Mucosa of rectum (tissue), 2 donors: Measurements from ENCODE around the gene ATL3.

Source experiments
- H3K27ac ChIP-seq, 2 donors: one replicate each; pipeline ENCODE4 v1.7.0; 2013; ENCODE audit warnings: inconsistent platforms in 2 of 2, low read depth in 2 of 2, low read length in 2 of 2
- H3K27me3 ChIP-seq, 2 donors: one replicate each; pipeline ENCODE4 v1.7.0; 2013; ENCODE audit warnings: low read length in 2 of 2; ENCODE audit not compliant: control insufficient read depth in 2 of 2, insufficient read depth in 2 of 2
- H3K36me3 ChIP-seq, 2 donors: one replicate each; pipeline ENCODE4 v1.7.0; 2013; ENCODE audit warnings: low read length in 2 of 2; ENCODE audit not compliant: control insufficient read depth in 2 of 2, insufficient read depth in 2 of 2
- H3K4me1 ChIP-seq, 2 donors: one replicate each; pipeline ENCODE4 v1.7.0; 2013; ENCODE audit warnings: low read length in 2 of 2, mild to moderate bottlenecking in 1 of 2; ENCODE audit not compliant: control insufficient read depth in 2 of 2, insufficient read depth in 2 of 2
- H3K4me3 ChIP-seq, 2 donors: one replicate each; pipeline ENCODE4 v1.7.0; 2013; ENCODE audit warnings: low read length in 2 of 2
- H3K9ac ChIP-seq, 2 donors: one replicate each; pipeline ENCODE4 v1.7.0; 2013; ENCODE audit warnings: low read length in 2 of 2, low read depth in 1 of 2, mild to moderate bottlenecking in 1 of 2
- H3K9me3 ChIP-seq, 2 donors: one replicate each; pipeline ENCODE4 v1.7.0; 2013; ENCODE audit warnings: low read length in 2 of 2; ENCODE audit not compliant: control insufficient read depth in 2 of 2
- donor health status: healthy.
- donor health status: Normal muscosa, but diverticular disease.

Gene ATL3

DNA sequence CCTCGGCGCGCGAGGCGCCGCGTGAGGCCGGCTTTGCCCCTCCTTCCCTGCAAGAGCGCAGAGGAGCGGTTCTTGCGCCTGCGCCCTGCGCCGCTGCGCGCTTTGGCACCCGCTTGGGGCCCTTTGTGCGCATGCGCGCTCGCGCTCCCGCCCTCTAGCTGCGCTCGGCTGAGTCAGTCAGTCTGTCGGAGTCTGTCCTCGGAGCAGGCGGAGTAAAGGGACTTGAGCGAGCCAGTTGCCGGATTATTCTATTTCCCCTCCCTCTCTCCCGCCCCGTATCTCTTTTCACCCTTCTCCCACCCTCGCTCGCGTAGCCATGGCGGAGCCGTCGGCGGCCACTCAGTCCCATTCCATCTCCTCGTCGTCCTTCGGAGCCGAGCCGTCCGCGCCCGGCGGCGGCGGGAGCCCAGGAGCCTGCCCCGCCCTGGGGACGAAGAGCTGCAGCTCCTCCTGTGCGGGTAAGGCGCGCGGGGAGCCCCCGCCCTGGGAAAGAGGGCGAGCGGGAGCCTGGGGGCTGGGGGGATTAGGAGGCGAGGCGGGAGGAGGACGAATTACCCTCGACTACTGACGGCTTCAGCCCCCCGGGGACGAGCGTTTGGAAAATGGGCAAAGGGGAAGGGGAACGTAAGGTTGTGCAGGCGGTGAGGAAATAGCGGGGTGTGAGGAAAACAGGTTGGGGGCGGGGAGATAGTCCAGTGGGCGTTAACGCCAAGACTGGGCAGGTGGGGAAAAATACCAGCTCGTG, 10.3 kb upstream of the ATL3 start, which contains the start of gene RTN3:
Gene RTN3, plus strand, starts transcription at position 180 of the 745 bp plus-strand sequence. Its CDS starts 137 bp downstream, at position 317.
- Histone ChIP-seq H3K36me3 (no peaks in the 10 kb centered on the region), H3K9ac (peak within 1 kb of the TSS; percentile 87 to 90), H3K9me3 (no peaks in the 10 kb centered on the region), H3K4me3 (peak within 1 kb of the TSS; percentile 81 to 94), H3K4me1 (peaks cover 18 to 19% of the 10 kb centered on the region in 2 donors), H3K27me3 (no peaks in the 10 kb centered on the region), H3K27ac (peak within 1 kb of the TSS; percentile 91 to 97)

DNA sequence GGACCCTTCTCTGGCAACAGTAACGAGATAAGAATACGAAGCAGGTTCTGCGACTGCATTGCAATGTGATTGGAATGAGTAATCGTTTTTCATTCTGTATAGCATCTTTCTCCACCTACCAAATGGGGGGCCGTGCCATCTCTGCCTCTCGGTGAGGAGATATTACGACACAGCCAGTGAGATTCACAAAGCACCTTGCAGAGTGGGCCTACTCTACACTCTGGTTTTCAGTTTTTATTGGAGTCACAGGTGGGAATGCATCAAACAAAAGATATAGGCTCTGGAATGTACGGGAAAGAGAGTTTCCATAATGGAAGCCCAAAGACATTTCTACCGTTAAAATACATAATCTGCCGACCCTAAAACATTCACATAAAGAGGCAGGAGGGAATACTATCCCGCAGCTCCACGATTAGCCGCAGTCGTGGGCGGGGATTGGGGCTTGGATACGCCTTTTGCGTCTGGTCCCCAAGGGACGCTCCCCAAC, 9.7 kb upstream of the ATL3 start:
- Histone ChIP-seq H3K27ac (peak overlapping the region in 1 of 2 donors; percentile 97), H3K9me3 (no peaks in the 10 kb centered on the region), H3K27me3 (no peaks in the 10 kb centered on the region), H3K4me1 (peaks cover 18 to 19% of the 10 kb centered on the region in 2 donors), H3K36me3 (no peaks in the 10 kb centered on the region), H3K4me3 (peak overlapping the region; percentile 81 to 94), H3K9ac (peak overlapping the region; percentile 2 to 87)

DNA sequence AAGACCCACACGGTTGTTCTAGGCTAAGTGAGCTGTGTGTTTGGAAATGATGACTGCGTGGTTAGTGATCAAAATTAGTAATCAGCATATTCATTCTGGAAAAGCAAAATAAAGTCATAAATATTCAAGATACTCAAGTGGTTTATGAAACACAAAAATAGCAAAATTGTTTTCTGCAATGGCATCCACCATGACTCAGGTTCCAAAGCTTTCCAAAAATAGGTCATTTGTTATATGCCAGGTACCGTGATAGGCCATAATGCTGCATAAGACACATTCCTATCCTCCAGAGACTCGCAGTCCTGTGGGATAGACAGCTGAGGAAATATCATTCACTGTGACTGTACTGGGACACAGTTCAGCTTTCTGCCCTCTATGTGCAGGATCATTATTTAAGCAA, 2.4 kb upstream of the ATL3 start:
- H3K36me3 ChIP-seq: no peaks in the 10 kb centered on the region
- no peak overlapping the region for H3K4me3 ChIP-seq
- H3K9me3 ChIP-seq: no peaks in the 10 kb centered on the region
- no peaks in the 10 kb centered on the region for H3K27me3 ChIP-seq
- peaks cover 5 to 12% of the 10 kb centered on the region in 2 donors for H3K4me1 ChIP-seq
- H3K9ac ChIP-seq: no peak overlapping the region
- H3K27ac ChIP-seq: no peak overlapping the region

DNA sequence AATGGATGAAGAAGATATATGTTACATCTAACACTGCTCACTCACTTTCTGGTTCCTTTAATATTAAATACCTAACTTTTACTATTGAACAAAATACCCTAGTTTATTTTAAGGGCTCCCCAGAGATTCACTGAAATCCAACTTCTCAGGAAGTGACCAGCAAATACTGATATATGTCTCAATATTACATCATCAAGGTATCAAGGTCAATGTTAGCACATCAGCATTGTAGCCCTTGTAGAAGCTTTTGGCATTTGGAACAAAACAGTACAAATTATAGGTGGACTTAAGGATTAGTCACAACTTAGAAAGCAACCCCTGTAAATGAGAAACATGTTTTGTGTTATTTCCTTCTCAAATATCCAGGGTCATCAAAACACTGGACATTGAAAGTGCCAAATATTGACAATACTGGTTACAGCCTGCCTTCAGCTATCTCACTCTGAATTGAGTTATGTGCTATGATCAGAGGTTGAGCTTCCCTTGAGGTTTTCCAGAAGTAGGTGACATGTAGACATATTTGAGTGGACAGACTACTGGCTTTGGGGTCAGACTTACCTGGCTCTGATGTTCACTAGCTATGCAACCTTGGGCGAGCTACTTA, 1.9 kb upstream of the ATL3 start:
- Histone ChIP-seq H3K27ac (no peak overlapping the region), H3K4me3 (no peak overlapping the region), H3K27me3 (no peaks in the 10 kb centered on the region), H3K4me1 (peaks cover 5 to 13% of the 10 kb centered on the region in 2 donors), H3K9me3 (no peaks in the 10 kb centered on the region), H3K9ac (no peak overlapping the region), H3K36me3 (no peaks in the 10 kb centered on the region)

DNA sequence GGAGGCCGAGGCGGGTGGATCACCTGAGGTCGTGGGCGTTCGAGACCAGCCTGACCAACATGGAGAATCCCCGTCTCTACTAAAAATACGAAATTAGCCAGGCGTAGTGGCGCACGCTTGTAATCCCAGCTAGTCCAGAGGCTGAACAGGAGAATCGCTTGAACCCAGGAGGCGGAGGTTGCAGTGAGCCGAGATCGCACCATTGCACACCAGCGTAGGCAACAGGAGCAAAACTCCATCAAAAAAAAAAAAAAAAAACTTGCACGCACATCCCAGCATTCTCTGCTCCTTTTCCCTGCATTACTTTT, 934 bp upstream of the ATL3 start:
- no peak overlapping the region for H3K4me3 ChIP-seq
- H3K27me3 ChIP-seq: no peaks in the 10 kb centered on the region
- peak overlapping the region; percentile 93 to 94 for H3K27ac ChIP-seq
- peak overlapping the region; percentile 35 to 91 for H3K9ac ChIP-seq
- no peaks in the 10 kb centered on the region for H3K9me3 ChIP-seq
- peaks cover 5 to 17% of the 10 kb centered on the region in 2 donors for H3K4me1 ChIP-seq
- H3K36me3 ChIP-seq: no peaks in the 10 kb centered on the region

DNA sequence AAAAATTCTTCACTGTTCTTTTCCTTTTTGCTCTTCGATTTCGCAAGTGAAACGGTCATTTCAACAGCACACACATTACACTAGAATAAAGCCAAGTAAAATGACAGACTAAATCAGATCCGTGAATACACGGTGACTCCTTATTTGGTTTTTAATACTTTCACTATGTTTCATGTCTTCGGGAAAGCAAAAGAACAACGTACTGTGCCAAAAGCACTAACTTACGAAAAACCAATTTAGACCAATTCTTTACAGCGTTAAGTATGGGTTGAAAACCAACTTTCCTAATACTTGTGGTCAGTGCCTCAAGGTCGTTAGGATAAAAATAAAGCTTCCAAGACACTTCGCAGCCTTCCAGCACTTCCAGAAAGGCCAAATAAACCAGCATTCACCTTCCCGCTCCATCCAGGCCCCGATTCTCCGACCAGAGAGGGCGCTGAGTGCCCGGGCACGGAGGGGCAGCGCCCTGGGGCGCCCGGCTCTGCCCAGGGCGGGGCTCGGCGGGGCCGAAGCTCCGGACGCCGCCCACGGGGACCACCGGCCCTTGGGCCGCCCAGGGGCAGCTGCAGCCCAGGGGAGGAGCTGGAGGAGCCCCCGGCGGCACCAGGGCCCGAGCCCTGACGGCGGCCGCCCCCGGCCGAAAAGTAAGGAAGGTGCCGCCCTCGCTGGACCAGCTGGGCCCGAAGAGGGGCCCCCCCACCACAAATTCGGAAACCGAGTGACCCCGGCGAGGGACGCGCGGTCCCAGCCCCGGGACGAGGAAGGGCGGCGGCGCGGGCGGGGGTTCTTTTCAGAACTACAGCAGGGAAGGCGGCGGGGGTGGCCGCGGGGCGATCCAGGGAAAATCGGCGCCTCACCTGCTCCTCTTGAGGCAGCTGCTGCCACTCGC, 499 bp downstream of the ATL3 start:
- no peaks in the 10 kb centered on the region for H3K9me3 ChIP-seq
- H3K27ac ChIP-seq: peak overlapping the region; percentile 93 to 94
- H3K27me3 ChIP-seq: no peaks in the 10 kb centered on the region
- H3K36me3 ChIP-seq: peaks cover 0 to 2% of the 10 kb centered on the region in 2 donors
- H3K9ac ChIP-seq: peak overlapping the region; percentile 77 to 91
- H3K4me3 ChIP-seq: peak overlapping the region; percentile 76 to 85
- H3K4me1 ChIP-seq: peaks cover 5 to 17% of the 10 kb centered on the region in 2 donors

DNA sequence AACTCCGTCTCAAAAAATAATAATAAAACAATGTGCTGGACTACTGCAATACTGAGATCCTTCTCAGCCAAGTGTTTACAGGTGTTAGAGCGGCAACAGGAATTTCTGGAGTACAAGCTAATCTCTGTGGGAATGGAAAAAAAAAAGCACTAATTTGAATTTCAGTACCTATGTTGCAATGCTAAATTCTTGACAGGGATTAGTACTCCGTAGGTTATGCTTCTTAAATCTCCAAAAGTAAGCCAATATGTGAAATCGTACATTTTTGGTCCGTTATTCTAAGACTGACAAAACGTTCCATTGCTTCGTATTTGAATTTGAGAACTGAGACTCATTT, 1.1 kb downstream of the ATL3 start:
- Histone ChIP-seq H3K27ac (peak overlapping the region; percentile 93 to 94), H3K4me3 (peak overlapping the region; percentile 76 to 85), H3K9me3 (no peaks in the 10 kb centered on the region), H3K9ac (peak overlapping the region; percentile 77 to 91), H3K4me1 (peaks cover 5 to 17% of the 10 kb centered on the region in 2 donors), H3K27me3 (no peaks in the 10 kb centered on the region), H3K36me3 (peaks cover 0 to 3% of the 10 kb centered on the region in 2 donors)

DNA sequence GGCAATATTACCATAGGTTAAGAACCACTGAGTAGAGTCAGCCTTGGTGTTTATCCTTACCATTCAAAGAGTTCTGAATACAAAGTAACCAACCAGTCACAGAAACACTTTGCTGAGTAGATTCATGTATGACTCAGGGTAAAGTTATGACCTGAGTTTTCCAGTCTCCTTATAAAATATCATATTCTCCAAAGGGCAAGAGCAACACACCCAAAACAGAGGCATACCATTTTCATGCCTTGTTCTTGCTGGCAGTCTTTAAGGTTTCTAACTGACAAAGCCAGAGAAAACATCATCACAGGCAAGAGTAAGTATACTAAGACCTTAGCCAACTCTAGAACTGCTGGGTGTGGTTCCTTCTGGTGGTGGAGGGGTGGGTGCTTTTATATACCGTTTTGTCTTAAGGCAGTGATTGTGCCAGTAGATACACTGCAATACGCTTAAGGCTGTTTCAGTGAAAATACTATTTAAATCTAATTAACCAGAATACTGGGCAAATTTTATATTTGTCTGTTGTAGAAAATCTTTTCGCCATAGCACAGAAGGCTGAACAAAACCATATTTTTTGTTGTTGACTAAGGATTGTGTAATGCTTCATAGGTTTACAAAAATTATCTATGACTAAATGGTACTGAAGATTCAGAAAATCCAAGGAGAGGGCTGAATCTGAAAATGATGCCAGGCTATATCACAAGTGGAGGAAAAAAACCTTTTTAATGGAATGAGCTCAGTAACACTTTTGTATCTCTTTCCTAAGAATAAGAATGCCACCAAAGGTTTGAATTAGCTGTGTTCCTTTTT, 3.0 kb downstream of the ATL3 start:
- no peaks in the 10 kb centered on the region for H3K9me3 ChIP-seq
- no peaks in the 10 kb centered on the region for H3K27me3 ChIP-seq
- H3K9ac ChIP-seq: no peak overlapping the region
- H3K36me3 ChIP-seq: peaks cover 0 to 3% of the 10 kb centered on the region in 2 donors
- peaks cover 5 to 17% of the 10 kb centered on the region in 2 donors for H3K4me1 ChIP-seq
- no peak overlapping the region for H3K4me3 ChIP-seq
- no peak overlapping the region for H3K27ac ChIP-seq

DNA sequence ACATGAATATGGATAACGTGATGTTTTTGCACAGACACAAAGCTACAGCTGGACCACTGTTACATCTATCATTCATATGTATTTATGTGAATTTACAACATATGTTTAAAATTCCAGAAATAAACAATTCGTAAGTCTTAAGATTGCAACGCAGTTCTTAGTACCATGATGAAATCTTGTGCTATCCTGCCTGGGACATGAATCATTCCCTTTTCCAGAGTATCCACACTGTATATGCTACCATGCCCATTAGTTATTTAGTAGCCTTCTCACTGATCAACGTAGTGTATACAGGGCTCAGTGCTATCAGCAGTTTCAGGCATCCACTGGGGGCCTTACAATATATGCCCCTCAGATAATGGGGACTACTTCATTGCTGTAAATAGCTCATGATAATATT, 4.3 kb downstream of the ATL3 start:
- Histone ChIP-seq H3K27ac (no peak overlapping the region), H3K9ac (no peak overlapping the region), H3K36me3 (peaks cover 0 to 3% of the 10 kb centered on the region in 2 donors), H3K4me1 (peaks cover 5 to 17% of the 10 kb centered on the region in 2 donors), H3K27me3 (no peaks in the 10 kb centered on the region), H3K4me3 (no peak overlapping the region), H3K9me3 (no peaks in the 10 kb centered on the region)
